NCI-H1105 (cell line): ENCODE results near the gene COL27A1.

Experiments
- DNase-seq: peaks from one replicate; lab custom pipeline; 2025; lab: John Stamatoyannopoulos, UW

Gene COL27A1

GRCh38 chr9:114168281-114169028 is 13.1 kb downstream of the COL27A1 start:
- DNase-seq = no peak

- no peak for DNase-seq
Observed at GRCh38 chr9:114169029-114169951, 14.0 kb downstream of the COL27A1 start.

- DNase-seq = no peak
Observed at GRCh38 chr9:114169952-114170770, 14.8 kb downstream of the COL27A1 start.

GRCh38 chr9:114170771-114171461 is 15.6 kb downstream of the COL27A1 start:
- no peak for DNase-seq

- DNase-seq = no peak
Observed at GRCh38 chr9:114171500-114171899, 16.2 kb downstream of the COL27A1 start.

GRCh38 chr9:114172981-114173833 is 17.9 kb downstream of the COL27A1 start:
- DNase-seq = no peak

GRCh38 chr9:114174557-114174875 is 19.2 kb downstream of the COL27A1 start:
- DNase-seq = no peak

GRCh38 chr9:114174876-114175771 is 19.8 kb downstream of the COL27A1 start:
- no peak for DNase-seq

GRCh38 chr9:114176624-114177291 is 21.4 kb downstream of the COL27A1 start:
- DNase-seq = no peak

GRCh38 chr9:114177423-114178064 is 22.2 kb downstream of the COL27A1 start:
- DNase-seq = no peak

- no peak for DNase-seq
Observed at GRCh38 chr9:114178076-114178475, 22.7 kb downstream of the COL27A1 start.

- DNase-seq = no peak
Observed at GRCh38 chr9:114178756-114179450, 23.6 kb downstream of the COL27A1 start.

GRCh38 chr9:114179516-114179915 is 24.2 kb downstream of the COL27A1 start:
- no peak for DNase-seq

GRCh38 chr9:114180696-114181606 is 25.6 kb downstream of the COL27A1 start:
- DNase-seq = no peak

- no peak for DNase-seq
Observed at GRCh38 chr9:114181607-114182409, 26.5 kb downstream of the COL27A1 start.

GRCh38 chr9:114183006-114183405 is 27.7 kb downstream of the COL27A1 start:
- no peak for DNase-seq
